H9 (cell line): ENCODE results near the gene PCDHGB5. TPM values are rescaled to one million over a fixed set of nuclear protein-coding genes. Genes with fewer than 3 reads are reported as not detected.

ENCODE experiments used
- DNase-seq: peaks from one replicate; pipeline ENCODE4 v3.0.0-alpha.2; 2017
- H2AFZ ChIP-seq: one replicate; pipeline ENCODE4 v1.6.1; 2013; ENCODE audit warnings: mild to moderate bottlenecking, low read length, control low read depth, moderate library complexity
- H2AK5ac ChIP-seq: 2 replicates; pipeline ENCODE4 v1.6.1; 2013; ENCODE audit warnings: low read length, control low read depth, mixed read lengths; ENCODE audit not compliant: insufficient read length
- H2BK120ac ChIP-seq: one replicate; pipeline ENCODE4 v1.6.1; 2013; ENCODE audit warnings: low read depth, mild to moderate bottlenecking, low read length, control low read depth, inconsistent platforms; ENCODE audit not compliant: poor library complexity, severe bottlenecking
- H2BK12ac ChIP-seq: 2 replicates; pipeline ENCODE4 v1.6.1; 2013; ENCODE audit warnings: low read length, control low read depth, mixed read lengths, low read depth; ENCODE audit not compliant: insufficient read length
- H2BK15ac ChIP-seq: 2 replicates; pipeline ENCODE4 v1.6.1; 2013; ENCODE audit warnings: low read depth, low read length, control low read depth
- H2BK20ac ChIP-seq: one replicate; pipeline ENCODE4 v1.6.1; 2013; ENCODE audit warnings: low read depth, mild to moderate bottlenecking, low read length, control low read depth, inconsistent platforms; ENCODE audit not compliant: poor library complexity, severe bottlenecking
- H2BK5ac ChIP-seq: 2 replicates; pipeline ENCODE4 v1.6.1; 2013; ENCODE audit warnings: low read length, control low read depth, mixed read lengths; ENCODE audit not compliant: insufficient read length
- H3K14ac ChIP-seq: 2 replicates; pipeline ENCODE4 v1.6.1; 2013; ENCODE audit warnings: low read length, control low read depth; ENCODE audit not compliant: insufficient read depth
- H3K18ac ChIP-seq: 2 replicates; pipeline ENCODE4 v1.6.1; 2013; ENCODE audit warnings: low read depth, mild to moderate bottlenecking, mixed read lengths, low read length, control low read depth; ENCODE audit not compliant: insufficient read length
- H3K23ac ChIP-seq: 2 replicates; pipeline ENCODE4 v1.6.1; 2013; ENCODE audit warnings: low read length, control low read depth, mixed read lengths, low read depth; ENCODE audit not compliant: insufficient read length
- H3K23me2 ChIP-seq: 2 replicates; pipeline ENCODE4 v1.6.1; 2013; ENCODE audit warnings: low read depth, mild to moderate bottlenecking, mixed read lengths, low read length, control low read depth; ENCODE audit not compliant: insufficient read length, poor library complexity, severe bottlenecking
- H3K27ac ChIP-seq: 2 replicates; pipeline ENCODE4 v1.5.1; 2013; ENCODE audit warnings: low read length, control low read depth, mixed read lengths, low read depth; ENCODE audit not compliant: insufficient read length
- H3K27me3 ChIP-seq: 2 replicates; pipeline ENCODE4 v1.6.1; 2013; ENCODE audit warnings: low read length, control low read depth, inconsistent platforms; ENCODE audit not compliant: insufficient read depth
- H3K4ac ChIP-seq: 2 replicates; pipeline ENCODE4 v1.6.1; 2013; ENCODE audit warnings: low read depth, mild to moderate bottlenecking, control low read depth, inconsistent platforms, low read length, moderate library complexity
- H3K4me1 ChIP-seq: 2 replicates; pipeline ENCODE4 v1.6.1; 2013; ENCODE audit warnings: low read length, control low read depth, inconsistent platforms; ENCODE audit not compliant: insufficient read depth
- H3K4me2 ChIP-seq: 2 replicates; pipeline ENCODE4 v1.6.1; 2013; ENCODE audit warnings: low read length, control low read depth, mixed read lengths; ENCODE audit not compliant: insufficient read length, insufficient read depth
- H3K56ac ChIP-seq: 2 replicates; pipeline ENCODE4 v1.6.1; 2013; ENCODE audit warnings: low read depth, mild to moderate bottlenecking, mixed read lengths, low read length, control low read depth; ENCODE audit not compliant: insufficient read length
- H3K79me1 ChIP-seq: 2 replicates; pipeline ENCODE4 v1.6.1; 2013; ENCODE audit warnings: low read depth, mild to moderate bottlenecking, moderate library complexity, low read length, control low read depth, inconsistent platforms; ENCODE audit not compliant: insufficient read depth, poor library complexity, severe bottlenecking
- H3K79me2 ChIP-seq: 2 replicates; pipeline ENCODE4 v1.6.1; 2013; ENCODE audit warnings: low read length, control low read depth, inconsistent platforms; ENCODE audit not compliant: insufficient read depth
- H3K9ac ChIP-seq: 2 replicates; pipeline ENCODE4 v1.6.1; 2013; ENCODE audit warnings: low read length, control low read depth, mixed read lengths; ENCODE audit not compliant: insufficient read length; ENCODE audit errors: extremely low read depth
- H3K9me3 ChIP-seq: one replicate; pipeline ENCODE4 v1.6.1; 2013; ENCODE audit warnings: low read depth, low read length, inconsistent platforms; ENCODE audit not compliant: control insufficient read depth
- H3T11ph ChIP-seq: one replicate; pipeline ENCODE4 v1.6.1; 2013; ENCODE audit warnings: mild to moderate bottlenecking, low read length, control low read depth, inconsistent platforms
- H4K20me1 ChIP-seq: one replicate; pipeline ENCODE4 v1.6.1; 2013; ENCODE audit not compliant: control insufficient read depth, insufficient read length, insufficient read depth
- H4K5ac ChIP-seq: 2 replicates; pipeline ENCODE4 v1.6.1; 2013; ENCODE audit warnings: low read depth, mild to moderate bottlenecking, mixed read lengths, low read length, control low read depth; ENCODE audit not compliant: insufficient read length
- H4K8ac ChIP-seq: replicated peaks from 2 replicates; pipeline ENCODE4 v1.6.1; 2013; ENCODE audit warnings: low read length, control low read depth, mixed read lengths, low read depth; ENCODE audit not compliant: insufficient read length
- H4K91ac ChIP-seq: 2 replicates; pipeline ENCODE4 v1.6.1; 2013; ENCODE audit warnings: low read depth, mild to moderate bottlenecking, moderate library complexity, mixed read lengths, low read length, control low read depth; ENCODE audit not compliant: insufficient read length
- H3K27ac Mint-ChIP-seq, 3 experiments: 2 replicates in 2 of 3; 3 replicates in 1 of 3; pipeline ENCODE4 v1.8.0; 2020 to 2021; ENCODE audit warnings: mixed read lengths in 3 of 3, mild to moderate bottlenecking in 1 of 3, moderate library complexity in 1 of 3
- H3K27me3 Mint-ChIP-seq: 2 replicates; pipeline ENCODE4 v1.8.0; 2021; ENCODE audit warnings: low read depth, mild to moderate bottlenecking, moderate library complexity, mixed read lengths
- H3K36me3 Mint-ChIP-seq, 3 experiments: 2 replicates in 2 of 3; 3 replicates in 1 of 3; pipeline ENCODE4 v1.8.0; 2020 to 2021; ENCODE audit warnings: low read depth in 3 of 3, mixed read lengths in 3 of 3; ENCODE audit not compliant: insufficient read depth in 1 of 3
- H3K4me1 Mint-ChIP-seq, 2 experiments: 2 replicates each; pipeline ENCODE4 v1.8.0; 2020; ENCODE audit warnings: mixed read lengths in 2 of 2
- H3K4me3 Mint-ChIP-seq, 2 experiments: 2 replicates in 1 of 2; 3 replicates in 1 of 2; pipeline ENCODE4 v1.8.0; 2020 to 2021; ENCODE audit warnings: mild to moderate bottlenecking in 2 of 2, mixed read lengths in 2 of 2, moderate library complexity in 1 of 2
- H3K9me3 Mint-ChIP-seq, 2 experiments: 2 replicates in 1 of 2; 3 replicates in 1 of 2; pipeline ENCODE4 v1.8.0; 2020; ENCODE audit warnings: mild to moderate bottlenecking in 2 of 2, mixed read lengths in 2 of 2, moderate library complexity in 1 of 2
- CTCF ChIP-seq: fragments of 200-600 bp; sonication (generic); conservative IDR thresholded peaks from 3 replicates; pipeline ENCODE4 v1.8.0; 2021; ENCODE audit warnings: antibody characterized with exemption, mild to moderate bottlenecking
- WGBS: extraction: QIAGEN DNeasy Blood & Tissue Kit; methylation state at CpG from one replicate; pipeline ENCODE4 v1.1.7; 2013; ENCODE audit warnings: missing lambda C conversion rate, low lambda C conversion rate, mixed read lengths; ENCODE audit not compliant: insufficient read length; ENCODE audit errors: extremely low coverage; 5-methylcytosine and 5-hydroxymethylcytosine counted together
- total RNA-seq: library from RNA; stranded (reverse); gene quantifications from 2 replicates; pipeline ENCODE4 v1.2.1, GENCODE V29; 2021

Gene PCDHGB5
- total RNA-seq, 1 experiment from 2014 or later = 3.8 TPM

GRCh38 chr5:141430332-141431113, 32.8 kb downstream of the PCDHGB5 start, which contains the start of gene PCDHGA12:
Gene PCDHGA12 (plus strand): TSS chr5:141430507. CDS start chr5:141430760, 253 bp downstream.
- Histone ChIP-seq H2BK20ac (no peak within 1 kb of the TSS), H3K23ac (no peak within 1 kb of the TSS), H3K14ac (no peak within 1 kb of the TSS), H3K18ac (no peak within 1 kb of the TSS), H3K4ac (no peak within 1 kb of the TSS), H2AFZ (no peak within 1 kb of the TSS), H3K23me2 (no peaks in the 10 kb centered on the region), H3K79me1 (no peaks in the 10 kb centered on the region), H3K9me3 (peaks cover 23% of the 10 kb centered on the region), H3K79me2 (no peaks in the 10 kb centered on the region), H3K9ac (no peak within 1 kb of the TSS), H4K20me1 (no peaks in the 10 kb centered on the region), H4K91ac (no peak within 1 kb of the TSS), H3K27ac (no peak within 1 kb of the TSS), H2BK120ac (no peak within 1 kb of the TSS), H3T11ph (no peak within 1 kb of the TSS), H3K4me1 (no peaks in the 10 kb centered on the region), H4K5ac (no peak within 1 kb of the TSS), H2BK12ac (no peak within 1 kb of the TSS), H3K4me2 (no peak within 1 kb of the TSS), H4K8ac (no peak within 1 kb of the TSS), H2AK5ac (no peak within 1 kb of the TSS), H3K56ac (no peak within 1 kb of the TSS), H3K27me3 (no peaks in the 10 kb centered on the region), H2BK5ac (no peak within 1 kb of the TSS), H2BK15ac (no peak within 1 kb of the TSS)
- Mint-ChIP-seq H3K36me3 (peaks cover 54 to 83% (median 63%) of the 10 kb centered on the region in 3 experiments), H3K4me3 (no peak within 1 kb of the TSS; a peak in 1 of 5 replicates), H3K27ac (no peak within 1 kb of the TSS), H3K9me3 (peaks cover 70 to 79% of the 10 kb centered on the region in 2 experiments), H3K4me1 (no peaks in the 10 kb centered on the region), H3K27me3 (peaks cover 3% of the 10 kb centered on the region)
- WGBS = no CpG with 5 or more reads among the region's 33 CpGs
- no peak; the same call in 2 of the 3 replicates for TF ChIP-seq CTCF
- no peak for DNase-seq
